GM21360 (cell line): ENCODE measurements around the gene SPTAN1.
"Not testable (repeated sequence)": the region's sequence is repeated elsewhere in the genome, so short reads cannot be mapped to it uniquely, and the experiment has no call there.

ENCODE experiments used
- ATAC-seq: cut with Tn5 transposase; IDR thresholded peaks from one replicate; pipeline ENCODE4 v1.9.1; 2021; ENCODE audit warnings: mild to moderate bottlenecking, moderate library complexity; ENCODE audit not compliant: unreplicated experiment

The SPTAN1 gene

GRCh38 chr9:128631636-128632035, 79.2 kb downstream of the SPTAN1 start:
- ATAC-seq: no peak

GRCh38 chr9:128632066-128632465, 79.7 kb downstream of the SPTAN1 start:
- ATAC-seq: no peak

GRCh38 chr9:128632486-128632885, 80.1 kb downstream of the SPTAN1 start:
- ATAC-seq: no peak

- ATAC-seq: no peak
These were observed 80.7 kb downstream of the SPTAN1 start for GRCh38 chr9:128633057-128633456.

- ATAC-seq: no peak
These were observed 81.2 kb downstream of the SPTAN1 start for GRCh38 chr9:128633601-128634000.

- no peak for ATAC-seq
These were observed 81.7 kb downstream of the SPTAN1 start for GRCh38 chr9:128634111-128634510.

- ATAC-seq: no peak
These were observed 82.4 kb downstream of the SPTAN1 start for GRCh38 chr9:128634651-128635262.

- ATAC-seq: no peak
These were observed 83.1 kb downstream of the SPTAN1 start for GRCh38 chr9:128635266-128636023.

GRCh38 chr9:128636024-128636390, 83.6 kb downstream of the SPTAN1 start:
- ATAC-seq: no peak

- ATAC-seq: no peak
These were observed 84.5 kb downstream of the SPTAN1 start for GRCh38 chr9:128636556-128637530.

GRCh38 chr9:128637656-128638055, 85.3 kb downstream of the SPTAN1 start:
- no peak for ATAC-seq

GRCh38 chr9:128638580-128638979, 86.2 kb downstream of the SPTAN1 start:
- ATAC-seq: no peak

GRCh38 chr9:128640603-128641002, 88.2 kb downstream of the SPTAN1 start:
- no peak for ATAC-seq

- no peak for ATAC-seq
These were observed 90.4 kb downstream of the SPTAN1 start for GRCh38 chr9:128642675-128643245.

GRCh38 chr9:128643519-128644300, 91.3 kb downstream of the SPTAN1 start:
- ATAC-seq: no peak

GRCh38 chr9:128648206-128648605, 95.8 kb downstream of the SPTAN1 start:
- ATAC-seq: not testable (repeated sequence)

GRCh38 chr9:128651798-128652197, 99.4 kb downstream of the SPTAN1 start:
- no peak for ATAC-seq

- no peak for ATAC-seq
These were observed 101.5 kb downstream of the SPTAN1 start for GRCh38 chr9:128653908-128654307.

GRCh38 chr9:128654481-128654880, 102.1 kb downstream of the SPTAN1 start:
- no peak for ATAC-seq
